Panc1 (cell line): ENCODE results near the gene STARD7. TPM values are rescaled to one million over a fixed set of nuclear protein-coding genes. Genes with fewer than 3 reads are reported as not detected.

Experiments
- ATAC-seq: fragments of 200-7000 bp; cut with Tn5 transposase; 2 replicates; pipeline ENCODE4 v1.9.1; 2020; ENCODE audit warnings: mild to moderate bottlenecking, moderate library complexity
- BruUV-seq: library from RNA; stranded (reverse); fragments of 400-500 nt; replicated peaks from 2 replicates; lab custom pipeline; 2021; lab: Mats Ljungman, UMichigan
- CTCF ChIA-PET: fragments of 300-600 bp; sonication (Branson Sonifier 250); formaldehyde crosslinking; loops from one replicate; lab custom pipeline; 2022; ENCODE audit warnings: antibody characterized with exemption; lab: Charles Lee
- POLR2A ChIA-PET: fragments of 300-600 bp; sonication (Branson Sonifier 250); formaldehyde crosslinking; loops from one replicate; lab custom pipeline; 2022; ENCODE audit warnings: antibody characterized with exemption; lab: Charles Lee
- DNase-seq: peaks from one replicate; pipeline ENCODE4 v3.0.0-alpha.2; 2010; ENCODE audit warnings: low read depth, low spot score
- H3K27ac ChIP-seq: 2 replicates; pipeline ENCODE4 v1.5.1; 2011; ENCODE audit warnings: mild to moderate bottlenecking, low read length, inconsistent platforms
- H3K27me3 ChIP-seq: fragments of 200-500 bp; sonication (Bioruptor generic); 2 replicates; pipeline ENCODE4 v1.6.0; 2014; ENCODE audit warnings: low read length, inconsistent platforms; ENCODE audit not compliant: control insufficient read depth, insufficient read depth
- H3K36me3 ChIP-seq: fragments of 200-500 bp; sonication (Bioruptor generic); 2 replicates; pipeline ENCODE4 v1.5.1; 2014; ENCODE audit warnings: inconsistent platforms, mild to moderate bottlenecking, low read length, moderate library complexity; ENCODE audit not compliant: control insufficient read depth, insufficient read depth
- H3K4me1 ChIP-seq: 2 replicates; pipeline ENCODE4 v1.5.1; 2011; ENCODE audit warnings: inconsistent platforms, mild to moderate bottlenecking, low read length, moderate library complexity; ENCODE audit not compliant: control insufficient read depth, insufficient read depth
- H3K4me3 ChIP-seq, 2 experiments: 2 replicates each; pipeline ENCODE4 v1.5.1; 2011 to 2012; ENCODE audit warnings: low read depth in 2 of 2, low read length in 2 of 2, mild to moderate bottlenecking in 2 of 2, inconsistent platforms in 1 of 2, moderate library complexity in 1 of 2
- H3K9me3 ChIP-seq: fragments of 200-500 bp; sonication (Bioruptor generic); 2 replicates; pipeline ENCODE4 v1.5.1; 2014; ENCODE audit warnings: low read depth, mild to moderate bottlenecking, inconsistent platforms, low read length, moderate library complexity; ENCODE audit not compliant: control insufficient read depth, insufficient read depth
- CTCF ChIP-seq: fragments of 450-650 bp; IDR thresholded peaks from 2 replicates; pipeline ENCODE4 v1.5.1; 2017; ENCODE audit warnings: mild to moderate bottlenecking
- POLR2AphosphoS5 ChIP-seq: IDR thresholded peaks from 2 replicates; pipeline ENCODE4 v1.6.1; 2012; ENCODE audit warnings: mild to moderate bottlenecking, low read depth, low read length, moderate library complexity
- SIN3A ChIP-seq: IDR thresholded peaks from 2 replicates; pipeline ENCODE4 v1.6.1; 2012; ENCODE audit warnings: low read depth, mild to moderate bottlenecking, low read length, moderate library complexity, borderline replicate concordance; ENCODE audit not compliant: insufficient read depth
- TCF7L2 ChIP-seq: IDR thresholded peaks from 2 replicates; pipeline ENCODE4 v1.6.1; 2011; ENCODE audit warnings: mild to moderate bottlenecking, low read depth, low read length, inconsistent platforms
- in situ Hi-C: cut with HindIII; loops from 2 replicates; pipeline ENCODE4 v1.10.0; 2016; ENCODE audit warnings: low sequenced_read_pairs, low pct_unique_long_range_greater_than_20kb
- intact Hi-C: fragments of 100-400 bp; cut with micrococcal nuclease; formaldehyde crosslinking; loops from one replicate; pipeline ENCODE4 v1.10.0; 2022; ENCODE audit not compliant: unreplicated experiment
- total RNA-seq: library from RNA; stranded (reverse); gene quantifications from one replicate; pipeline ENCODE4 v1.2.1, GENCODE V29; 2021; ENCODE audit not compliant: unreplicated experiment
- TF ChIP-seq, protein P1 (sequence below), 2 experiments: IDR thresholded peaks; 2 replicates each; pipeline ENCODE4 v1.6.1; 2011 to 2012; ENCODE audit warnings: low read depth in 2 of 2, control low read depth in 1 of 2, low read length in 1 of 2, mild to moderate bottlenecking in 1 of 2, moderate library complexity in 1 of 2; ENCODE audit not compliant: insufficient read depth in 1 of 2

The STARD7 gene
- total RNA-seq, 1 experiment from 2014 or later: 133 TPM

DNA sequence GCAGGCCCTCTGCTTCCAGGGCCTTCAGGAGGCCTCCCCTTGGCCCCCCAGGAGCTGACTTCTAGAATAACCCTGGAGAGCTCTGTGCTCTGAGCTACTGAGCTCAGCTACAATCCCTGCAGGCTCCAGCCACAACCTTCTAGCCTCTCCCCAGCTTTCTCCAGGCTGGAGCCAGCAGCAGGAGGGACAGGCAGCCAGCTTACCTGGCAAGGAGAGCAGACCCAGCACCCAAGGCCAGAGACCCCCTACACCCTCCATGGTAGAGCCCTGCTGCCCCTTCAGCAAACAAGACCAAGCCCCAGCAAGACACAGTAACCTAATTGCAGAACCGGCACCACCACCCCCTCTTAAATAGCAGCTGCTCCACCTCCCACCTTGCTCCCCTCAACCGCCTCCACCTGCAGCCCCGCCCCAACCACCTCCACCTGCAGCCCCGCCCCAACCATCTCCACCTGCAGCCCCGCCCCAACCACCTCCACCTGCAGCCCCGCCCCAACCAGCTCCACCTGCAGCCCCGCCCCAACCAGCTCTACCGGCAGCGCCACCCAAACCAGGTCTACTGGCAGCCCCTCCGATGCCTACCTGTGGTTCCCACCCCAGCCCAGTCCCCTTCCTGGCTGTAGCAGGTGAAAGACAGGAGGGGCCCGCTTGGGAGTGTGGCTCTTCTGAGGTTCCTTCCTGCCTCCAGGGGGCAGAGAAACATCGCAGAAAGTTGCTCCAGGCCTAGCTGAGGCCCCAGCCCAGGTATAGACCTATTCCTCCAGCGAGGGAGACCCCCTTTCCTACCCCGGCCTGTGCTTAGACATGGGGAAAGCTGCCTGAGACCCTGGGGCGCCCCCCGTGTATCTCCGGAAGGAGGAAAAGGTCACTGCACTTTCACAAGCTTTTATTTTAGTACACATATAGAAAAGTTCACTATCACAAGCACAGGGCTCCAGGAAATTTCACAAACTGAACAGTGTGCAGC is 70.2 kb downstream of the STARD7 start, which contains the start of gene ASTL:
ASTL (minus strand) TSS at position 324 of the 967 bp plus-strand sequence; CDS start at position 258, 66 bp downstream.
- H3K36me3 ChIP-seq: no peaks in the 10 kb centered on the region
- DNase-seq (no peak), ATAC-seq (peak; percentile 80)
- H3K4me1 ChIP-seq: no peaks in the 10 kb centered on the region
- H3K9me3 ChIP-seq: no peaks in the 10 kb centered on the region
- POLR2A ChIA-PET: interaction anchor here (1.2 kb wide), 1 partner anchor 36 kb away, joined by 5 read pairs; no protein-coding TSS in a partner anchor
- intact Hi-C loops: loop anchor here (1.0 kb wide), 1 partner anchor 36 kb away; no protein-coding TSS in a partner anchor
- no TSS peak for BruUV-seq
- no peak for TF ChIP-seq TCF7L2
- TF ChIP-seq, protein P1, sequence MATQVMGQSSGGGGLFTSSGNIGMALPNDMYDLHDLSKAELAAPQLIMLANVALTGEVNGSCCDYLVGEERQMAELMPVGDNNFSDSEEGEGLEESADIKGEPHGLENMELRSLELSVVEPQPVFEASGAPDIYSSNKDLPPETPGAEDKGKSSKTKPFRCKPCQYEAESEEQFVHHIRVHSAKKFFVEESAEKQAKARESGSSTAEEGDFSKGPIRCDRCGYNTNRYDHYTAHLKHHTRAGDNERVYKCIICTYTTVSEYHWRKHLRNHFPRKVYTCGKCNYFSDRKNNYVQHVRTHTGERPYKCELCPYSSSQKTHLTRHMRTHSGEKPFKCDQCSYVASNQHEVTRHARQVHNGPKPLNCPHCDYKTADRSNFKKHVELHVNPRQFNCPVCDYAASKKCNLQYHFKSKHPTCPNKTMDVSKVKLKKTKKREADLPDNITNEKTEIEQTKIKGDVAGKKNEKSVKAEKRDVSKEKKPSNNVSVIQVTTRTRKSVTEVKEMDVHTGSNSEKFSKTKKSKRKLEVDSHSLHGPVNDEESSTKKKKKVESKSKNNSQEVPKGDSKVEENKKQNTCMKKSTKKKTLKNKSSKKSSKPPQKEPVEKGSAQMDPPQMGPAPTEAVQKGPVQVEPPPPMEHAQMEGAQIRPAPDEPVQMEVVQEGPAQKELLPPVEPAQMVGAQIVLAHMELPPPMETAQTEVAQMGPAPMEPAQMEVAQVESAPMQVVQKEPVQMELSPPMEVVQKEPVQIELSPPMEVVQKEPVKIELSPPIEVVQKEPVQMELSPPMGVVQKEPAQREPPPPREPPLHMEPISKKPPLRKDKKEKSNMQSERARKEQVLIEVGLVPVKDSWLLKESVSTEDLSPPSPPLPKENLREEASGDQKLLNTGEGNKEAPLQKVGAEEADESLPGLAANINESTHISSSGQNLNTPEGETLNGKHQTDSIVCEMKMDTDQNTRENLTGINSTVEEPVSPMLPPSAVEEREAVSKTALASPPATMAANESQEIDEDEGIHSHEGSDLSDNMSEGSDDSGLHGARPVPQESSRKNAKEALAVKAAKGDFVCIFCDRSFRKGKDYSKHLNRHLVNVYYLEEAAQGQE (IDR thresholded peaks at IDR 0.05; ENCODE audit: insufficient read depth in 1 of 2, low read depth in 2 of 2, low read length in 1 of 2): no peak
- TF ChIP-seq POLR2AphosphoS5: no peak
- no peak for TF ChIP-seq SIN3A
- TF ChIP-seq CTCF: peak; percentile 52
- no peak within 1 kb of the TSS for H3K27ac ChIP-seq
- in situ Hi-C loops: no loop called here
- no peaks in the 10 kb centered on the region for H3K27me3 ChIP-seq
- H3K4me3 ChIP-seq: no peak within 1 kb of the TSS
- CTCF ChIA-PET: interaction anchor here (0.8 to 3.9 kb wide), 2 partner anchors 8 to 36 kb away, joined by 5 to 55 read pairs; no protein-coding TSS in a partner anchor

- no peak for TF ChIP-seq POLR2AphosphoS5
- no peak for TF ChIP-seq TCF7L2
- no peak for TF ChIP-seq CTCF
- TF ChIP-seq SIN3A: no peak
- TF ChIP-seq, protein P1 (IDR thresholded peaks at IDR 0.05; ENCODE audit: insufficient read depth in 1 of 2, low read depth in 2 of 2, low read length in 1 of 2): no peak
- Histone ChIP-seq H3K9me3 (no peaks in the 10 kb centered on the region), H3K36me3 (no peaks in the 10 kb centered on the region), H3K27ac (no peak overlapping the region), H3K4me1 (no peaks in the 10 kb centered on the region), H3K27me3 (no peaks in the 10 kb centered on the region), H3K4me3 (no peak overlapping the region)
- ChIA-PET CTCF (interaction anchor here (0.5 to 3.9 kb wide), 3 partner anchors 21 to 130 kb away, joined by 3 to 55 read pairs (median 3); partner anchors contain the start of gene ADRA2B), POLR2A (no interaction called here)
- intact Hi-C loops (loop anchor here (1.0 kb wide), 1 partner anchor 37 kb away; no protein-coding TSS in a partner anchor), in situ Hi-C loops (no loop called here)
- DNase-seq: no peak
- BruUV-seq: no TSS peak
- no peak for ATAC-seq
Measured at GRCh38 chr2:96137321-96138178, 71.1 kb downstream of the STARD7 start.
